HepG2 (cell line): Measurements from ENCODE around the gene SPOPL.

Source experiments
- CCAR2 ChIP-seq: fragments of 200-400 bp; formaldehyde crosslinking; optimal IDR thresholded peaks from 2 replicates; pipeline ENCODE3; 2018; ENCODE audit warnings: low read depth, mild to moderate bottlenecking, low read length, moderate library complexity
- HCFC1 ChIP-seq: fragments of 150-350 bp; IDR thresholded peaks from 2 replicates; pipeline ENCODE4 v1.6.1; 2014; ENCODE audit warnings: low read depth, low read length
- SRF ChIP-seq: IDR thresholded peaks from 2 replicates; pipeline ENCODE4 v1.6.1; 2011; ENCODE audit warnings: mild to moderate bottlenecking, low read depth, low read length, moderate library complexity
- ZNF333 ChIP-seq: sonication (generic); formaldehyde crosslinking; IDR thresholded peaks from 2 replicates; pipeline ENCODE4 v1.4.0; 2020; ENCODE audit warnings: mild to moderate bottlenecking, missing genetic modification reagents, borderline replicate concordance

DNA sequence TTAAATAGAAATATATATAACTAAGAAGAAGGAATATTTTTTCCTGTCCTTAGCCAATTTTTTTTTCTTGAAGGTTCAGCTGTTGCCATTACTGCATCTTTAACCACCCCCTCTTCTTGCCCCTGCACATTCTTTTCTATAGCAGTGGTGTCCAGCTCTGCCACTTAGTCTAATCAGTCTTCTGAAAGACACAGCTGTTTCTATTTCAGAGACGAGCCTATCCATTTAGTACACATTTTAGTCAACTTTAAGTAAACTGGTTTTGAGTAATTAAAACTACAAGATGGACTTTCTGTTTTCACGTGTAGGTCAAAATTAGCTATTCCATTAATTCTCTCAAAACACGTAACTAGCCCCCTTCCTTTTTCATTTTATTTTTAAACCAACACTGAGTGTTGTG is 21.0 kb downstream of the SPOPL start:
- TF ChIP-seq HCFC1 (no peak), SRF (no peak), CCAR2 (no peak), ZNF333 (CRISPR knock-in tag) (no peak)
